ENCODE results near the gene TMEM44. TPM values are rescaled to one million over a fixed set of nuclear protein-coding genes. Genes with fewer than 3 reads are reported as not detected.

TMEM44 gene
- 10 to 100 TPM in 2 of 4 donors, 1 to 10 TPM in 2; 8.1 to 17.7 (median 11.6) TPM for total RNA-seq

GRCh38 chr3:194633349-194634004 is at the start of gene TMEM44:
Gene TMEM44, minus strand, starts transcription at chr3:194633419. Its CDS starts 204 bp downstream, at chr3:194633215.
- TF ChIP-seq, protein P1, sequence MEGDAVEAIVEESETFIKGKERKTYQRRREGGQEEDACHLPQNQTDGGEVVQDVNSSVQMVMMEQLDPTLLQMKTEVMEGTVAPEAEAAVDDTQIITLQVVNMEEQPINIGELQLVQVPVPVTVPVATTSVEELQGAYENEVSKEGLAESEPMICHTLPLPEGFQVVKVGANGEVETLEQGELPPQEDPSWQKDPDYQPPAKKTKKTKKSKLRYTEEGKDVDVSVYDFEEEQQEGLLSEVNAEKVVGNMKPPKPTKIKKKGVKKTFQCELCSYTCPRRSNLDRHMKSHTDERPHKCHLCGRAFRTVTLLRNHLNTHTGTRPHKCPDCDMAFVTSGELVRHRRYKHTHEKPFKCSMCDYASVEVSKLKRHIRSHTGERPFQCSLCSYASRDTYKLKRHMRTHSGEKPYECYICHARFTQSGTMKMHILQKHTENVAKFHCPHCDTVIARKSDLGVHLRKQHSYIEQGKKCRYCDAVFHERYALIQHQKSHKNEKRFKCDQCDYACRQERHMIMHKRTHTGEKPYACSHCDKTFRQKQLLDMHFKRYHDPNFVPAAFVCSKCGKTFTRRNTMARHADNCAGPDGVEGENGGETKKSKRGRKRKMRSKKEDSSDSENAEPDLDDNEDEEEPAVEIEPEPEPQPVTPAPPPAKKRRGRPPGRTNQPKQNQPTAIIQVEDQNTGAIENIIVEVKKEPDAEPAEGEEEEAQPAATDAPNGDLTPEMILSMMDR (IDR thresholded peaks at IDR 0.05; ENCODE audit: low read depth): no peak

DNA sequence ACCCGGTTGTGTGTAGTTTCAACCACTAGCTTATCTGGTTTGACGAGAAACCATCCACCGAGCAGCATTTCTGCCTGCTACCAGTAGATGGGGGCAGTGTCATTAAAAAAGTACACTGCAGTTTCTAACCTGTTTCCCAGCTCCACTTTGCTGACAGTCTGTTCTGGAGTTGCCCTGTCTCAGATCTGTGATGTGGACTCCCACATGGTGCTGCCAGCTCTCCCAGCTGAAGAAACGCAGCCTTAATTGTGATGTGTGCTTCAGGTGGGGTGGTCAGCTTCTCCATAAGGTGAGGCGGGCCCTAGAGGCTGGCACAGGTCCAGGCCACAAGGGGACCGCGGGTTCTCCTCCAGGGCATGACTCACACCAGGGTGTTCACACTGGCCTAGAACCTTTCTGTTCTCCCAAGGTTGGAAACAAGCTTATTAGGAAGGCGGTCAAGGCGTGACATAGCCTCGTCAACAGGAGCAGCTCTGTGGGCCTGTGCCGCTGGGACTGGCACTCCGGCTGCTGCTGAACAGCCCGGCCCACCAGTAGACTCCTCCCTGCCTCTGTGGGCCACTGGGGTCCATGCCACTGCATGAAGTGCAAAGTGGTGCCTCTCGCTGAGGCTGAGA is 49.6 kb upstream of the TMEM44 start:
- TF ChIP-seq, protein P1 (IDR thresholded peaks at IDR 0.05; ENCODE audit: low read depth): no peak

GRCh38 chr3:194682189-194682693 is 49.0 kb upstream of the TMEM44 start:
- TF ChIP-seq, protein P1 (IDR thresholded peaks at IDR 0.05; ENCODE audit: low read depth): no peak

GRCh38 chr3:194680888-194681615 is 47.8 kb upstream of the TMEM44 start:
- TF ChIP-seq, protein P1 (IDR thresholded peaks at IDR 0.05; ENCODE audit: low read depth): no peak

GRCh38 chr3:194676471-194676870 is 43.3 kb upstream of the TMEM44 start:
- TF ChIP-seq, protein P1 (IDR thresholded peaks at IDR 0.05; ENCODE audit: low read depth): no peak

GRCh38 chr3:194675680-194676079 is 42.5 kb upstream of the TMEM44 start:
- TF ChIP-seq, protein P1 (IDR thresholded peaks at IDR 0.05; ENCODE audit: low read depth): no peak

All from subcutaneous adipose tissue (tissue), 4 donors.